Prostate gland (tissue), 2 donors: Measurements from ENCODE around the gene FOXP1. TPM values are rescaled to one million over a fixed set of nuclear protein-coding genes. Genes with fewer than 3 reads are reported as not detected.

Experiments
- DNase-seq: peaks from one replicate; pipeline ENCODE4 v3.0.0-alpha.2; 2019; ENCODE audit warnings: low spot score
- H3K27ac ChIP-seq, 2 donors: fragments of 200-600 bp; sonication (generic); 2 replicates each; pipeline ENCODE4 v1.5.1; 2017 to 2019
- H3K27me3 ChIP-seq: fragments of 200-600 bp; sonication (generic); replicated peaks from 2 replicates; pipeline ENCODE4 v1.5.1; 2019; ENCODE audit not compliant: insufficient read depth
- H3K36me3 ChIP-seq, 2 donors: fragments of 200-600 bp; sonication (generic); 1 replicate in 1 of 2; 2 replicates in 1 of 2; pipeline versions ENCODE4 v1.5.1 to v1.8.1; 2017 to 2019
- H3K4me1 ChIP-seq: fragments of 200-600 bp; sonication (generic); replicated peaks from 2 replicates; pipeline ENCODE4 v1.5.1; 2019
- H3K4me3 ChIP-seq, 2 donors: fragments of 200-600 bp; sonication (generic); 2 replicates each; pipeline ENCODE4 v1.5.1; 2017 to 2019
- H3K9me3 ChIP-seq: fragments of 200-600 bp; sonication (generic); 2 replicates; pipeline ENCODE4 v1.5.1; 2017
- POLR2A ChIP-seq: fragments of 450-650 bp; IDR thresholded peaks from one replicate; pipeline ENCODE4 v1.6.1; 2016; ENCODE audit warnings: antibody characterized with exemption, mild to moderate bottlenecking
- POLR2AphosphoS5 ChIP-seq: sonication (generic); formaldehyde crosslinking; IDR thresholded peaks from one replicate; pipeline ENCODE4 v1.6.1; 2017; ENCODE audit warnings: antibody characterized with exemption
- WGBS: methylation state at CpG from one replicate; pipeline ENCODE4 v1.1.5; 2018; 5-methylcytosine and 5-hydroxymethylcytosine counted together
- intact Hi-C: fragments of 100-400 bp; cut with DNase I; formaldehyde crosslinking; loops from one replicate; pipeline ENCODE4 v1.14.2; 2022
- total RNA-seq, 2 donors: library from RNA; depleted of rRNA; stranded (reverse); fragments of >200 nt; gene quantifications; one replicate each; pipeline ENCODE4 v1.1.0, GENCODE V29; 2016
- TF ChIP-seq, protein P1 (sequence below), 4 experiments: fragments of 200-600 bp in 2 of 4; fragments of 450-650 bp in 2 of 4; sonication (generic) in 2 of 4; IDR thresholded peaks; 1 replicate in 3 of 4; 2 replicates in 1 of 4; pipeline ENCODE4 v1.5.1; 2016 to 2019; ENCODE audit warnings: antibody characterized with exemption in 4 of 4, mild to moderate bottlenecking in 2 of 4, moderate library complexity in 2 of 4

FOXP1 gene
- total RNA-seq, 2 donors from 2014 or later: 133 to 156 TPM

DNA sequence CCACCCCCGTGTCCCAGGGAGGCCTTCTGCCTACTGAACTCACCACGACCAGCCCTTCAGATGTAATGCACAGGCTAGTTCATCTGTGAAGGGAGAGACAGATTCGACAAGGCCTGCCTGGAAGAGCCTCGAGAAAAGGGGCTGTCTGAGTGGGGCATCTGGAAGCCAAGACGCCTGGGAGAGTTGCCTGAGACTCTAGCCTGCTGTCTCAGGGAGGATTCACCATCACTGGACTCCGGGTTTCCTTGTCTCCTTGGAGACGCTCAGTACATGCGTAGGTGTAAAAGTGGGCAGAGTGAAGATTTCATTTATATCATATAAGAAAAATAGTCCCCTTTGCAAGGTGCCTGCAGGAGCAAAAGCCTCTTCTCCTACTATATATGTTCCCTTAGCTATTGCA lies 468.9 kb downstream of the FOXP1 start:
- H3K9me3 ChIP-seq: no peaks in the 10 kb centered on the region
- H3K27me3 ChIP-seq: no peaks in the 10 kb centered on the region
- intact Hi-C loops: no loop called here
- H3K4me3 ChIP-seq: no peak overlapping the region
- TF ChIP-seq POLR2AphosphoS5: no peak
- TF ChIP-seq, protein P1, sequence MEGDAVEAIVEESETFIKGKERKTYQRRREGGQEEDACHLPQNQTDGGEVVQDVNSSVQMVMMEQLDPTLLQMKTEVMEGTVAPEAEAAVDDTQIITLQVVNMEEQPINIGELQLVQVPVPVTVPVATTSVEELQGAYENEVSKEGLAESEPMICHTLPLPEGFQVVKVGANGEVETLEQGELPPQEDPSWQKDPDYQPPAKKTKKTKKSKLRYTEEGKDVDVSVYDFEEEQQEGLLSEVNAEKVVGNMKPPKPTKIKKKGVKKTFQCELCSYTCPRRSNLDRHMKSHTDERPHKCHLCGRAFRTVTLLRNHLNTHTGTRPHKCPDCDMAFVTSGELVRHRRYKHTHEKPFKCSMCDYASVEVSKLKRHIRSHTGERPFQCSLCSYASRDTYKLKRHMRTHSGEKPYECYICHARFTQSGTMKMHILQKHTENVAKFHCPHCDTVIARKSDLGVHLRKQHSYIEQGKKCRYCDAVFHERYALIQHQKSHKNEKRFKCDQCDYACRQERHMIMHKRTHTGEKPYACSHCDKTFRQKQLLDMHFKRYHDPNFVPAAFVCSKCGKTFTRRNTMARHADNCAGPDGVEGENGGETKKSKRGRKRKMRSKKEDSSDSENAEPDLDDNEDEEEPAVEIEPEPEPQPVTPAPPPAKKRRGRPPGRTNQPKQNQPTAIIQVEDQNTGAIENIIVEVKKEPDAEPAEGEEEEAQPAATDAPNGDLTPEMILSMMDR (IDR thresholded peaks at IDR 0.05): no peak
- no peak for TF ChIP-seq POLR2A
- no peak for DNase-seq
- 85% methylated on average over 8 of the region's 8 CpGs for WGBS
- no peaks in the 10 kb centered on the region for H3K4me1 ChIP-seq
- H3K36me3 ChIP-seq: no peaks in the 10 kb centered on the region
- no peak overlapping the region for H3K27ac ChIP-seq

DNA sequence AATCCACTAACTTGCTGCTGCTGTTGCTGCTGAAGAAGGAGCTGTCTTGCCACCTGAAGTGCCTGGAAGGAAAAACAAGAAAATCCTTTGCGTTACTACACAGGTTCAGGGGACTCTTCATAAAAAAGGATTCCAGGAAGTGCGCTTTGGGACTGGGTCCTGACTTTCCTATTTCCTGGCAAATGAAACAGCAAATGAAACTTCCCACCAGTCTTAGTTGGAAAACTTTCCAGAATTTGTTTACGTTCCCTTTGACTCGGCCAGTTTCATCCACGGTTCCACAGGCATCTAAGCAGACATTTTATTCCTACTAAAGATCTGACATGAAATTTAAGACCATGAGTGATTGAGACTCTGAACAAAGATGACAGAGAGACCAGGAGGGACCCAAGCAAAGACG lies 471.0 kb downstream of the FOXP1 start:
- no peak for DNase-seq
- no peak overlapping the region for H3K4me3 ChIP-seq
- no peaks in the 10 kb centered on the region for H3K9me3 ChIP-seq
- H3K36me3 ChIP-seq: no peaks in the 10 kb centered on the region
- H3K4me1 ChIP-seq: peaks cover 3% of the 10 kb centered on the region
- H3K27ac ChIP-seq: peak overlapping the region; percentile 9 to 17
- TF ChIP-seq POLR2AphosphoS5 (peak; percentile 15), POLR2A (no peak)
- intact Hi-C loops: no loop called here
- no peaks in the 10 kb centered on the region for H3K27me3 ChIP-seq
- WGBS: 38% methylated on average over 6 of the region's 6 CpGs

DNA sequence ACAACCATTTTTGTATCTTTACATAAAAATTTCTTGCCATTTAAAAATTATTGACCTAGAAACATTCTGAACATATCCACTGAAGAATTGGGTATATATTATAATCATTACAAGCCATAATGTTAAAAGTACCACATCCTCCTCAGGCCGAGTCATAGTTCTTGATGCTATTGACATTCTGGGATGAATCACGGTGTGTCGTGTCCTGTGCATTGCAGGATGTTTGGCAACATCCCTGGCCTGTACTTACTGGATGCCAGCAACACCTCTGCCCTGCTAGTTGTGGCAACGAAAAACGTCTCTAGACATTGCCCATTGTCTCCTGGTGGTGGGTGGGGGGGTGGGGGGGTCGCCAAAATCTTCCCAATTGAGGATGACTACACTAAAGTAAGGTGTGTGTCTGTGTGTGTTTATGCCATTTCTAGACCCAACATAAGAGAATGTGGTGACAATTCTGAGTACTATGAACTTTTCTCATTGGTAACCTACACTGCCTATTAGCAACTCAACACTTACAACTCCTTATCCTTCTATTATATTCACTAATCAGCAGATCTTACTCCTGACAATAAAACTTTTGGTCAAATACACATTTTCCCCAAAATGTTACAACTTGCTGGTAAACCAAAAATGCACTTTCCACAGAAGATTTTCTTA lies 471.6 kb downstream of the FOXP1 start:
- H3K9me3 ChIP-seq: no peaks in the 10 kb centered on the region
- intact Hi-C loops: no loop called here
- TF ChIP-seq, protein P1 (IDR thresholded peaks at IDR 0.05): no peak
- TF ChIP-seq POLR2AphosphoS5 (no peak), POLR2A (no peak)
- no peak for DNase-seq
- H3K36me3 ChIP-seq: no peaks in the 10 kb centered on the region
- H3K27ac ChIP-seq: no peak overlapping the region
- H3K4me3 ChIP-seq: no peak overlapping the region
- no peaks in the 10 kb centered on the region for H3K27me3 ChIP-seq
- 58% methylated on average over 6 of the region's 6 CpGs for WGBS
- H3K4me1 ChIP-seq: peaks cover 4% of the 10 kb centered on the region

DNA sequence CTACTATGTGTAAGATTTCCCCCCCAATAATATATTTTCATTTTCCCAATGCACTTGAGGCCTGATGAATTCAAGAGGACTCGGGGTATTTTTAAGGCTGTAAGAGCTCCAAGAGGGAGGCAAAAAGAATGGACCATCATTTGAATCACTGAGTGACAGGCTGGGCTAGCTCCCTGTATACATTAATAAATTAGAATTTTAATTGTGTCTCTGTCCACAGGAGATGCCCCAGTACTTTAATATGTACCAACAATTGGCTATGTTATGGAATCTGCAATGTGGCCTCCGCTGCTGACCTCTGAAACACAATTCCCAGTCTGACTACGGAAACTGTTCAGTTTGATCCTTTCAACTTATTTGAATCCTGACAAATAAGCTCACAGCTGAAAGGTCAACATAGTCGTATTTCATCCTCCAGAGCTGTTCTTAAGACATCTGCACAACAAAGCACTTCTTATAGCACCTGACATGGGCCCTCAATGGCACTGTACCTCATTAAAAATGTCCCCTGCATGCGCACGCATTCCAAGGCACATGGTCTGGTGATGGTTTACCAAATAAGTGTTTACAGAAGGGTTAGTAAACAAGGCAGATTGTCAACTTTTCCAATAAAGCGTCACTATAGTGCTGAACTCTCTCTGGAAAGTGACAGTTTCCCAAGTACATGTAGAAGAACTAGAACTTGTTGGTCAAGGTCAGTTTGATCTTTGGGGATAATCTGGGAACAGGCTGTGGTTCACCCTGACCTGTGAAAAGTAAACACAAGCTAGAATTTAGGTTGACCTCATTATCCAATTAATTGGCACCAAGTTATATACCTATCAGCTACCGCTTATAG lies 472.9 kb downstream of the FOXP1 start:
- WGBS: 86% methylated on average over 8 of the region's 8 CpGs

DNA sequence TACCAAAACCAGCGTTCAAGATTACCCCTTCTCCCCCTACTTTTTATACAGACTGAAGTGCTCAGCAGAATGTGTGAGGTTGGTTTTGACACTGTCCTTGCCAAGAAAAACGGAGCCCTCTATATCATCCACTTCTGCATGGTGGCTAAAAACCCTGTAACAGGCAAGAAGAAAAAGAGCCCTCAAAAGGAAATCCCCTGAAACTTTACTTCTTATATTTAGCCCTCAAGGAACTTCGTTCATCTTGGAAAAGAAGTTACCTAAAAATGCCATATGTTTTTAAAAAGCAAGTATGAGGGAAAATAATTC lies 473.6 kb downstream of the FOXP1 start:
- H3K27ac ChIP-seq: no peak overlapping the region
- H3K4me1 ChIP-seq: peaks cover 4% of the 10 kb centered on the region
- H3K4me3 ChIP-seq: no peak overlapping the region
- DNase-seq: no peak
- WGBS: 62% methylated on average over 3 of the region's 3 CpGs
- H3K36me3 ChIP-seq: no peaks in the 10 kb centered on the region
- no peaks in the 10 kb centered on the region for H3K27me3 ChIP-seq
- no peak for TF ChIP-seq POLR2AphosphoS5
- TF ChIP-seq POLR2A: no peak
- TF ChIP-seq, protein P1 (IDR thresholded peaks at IDR 0.05): no peak
- no peaks in the 10 kb centered on the region for H3K9me3 ChIP-seq
- intact Hi-C loops: no loop called here

More for the DNA sequence above, 472.9 kb downstream of the FOXP1 start:
- no peaks in the 10 kb centered on the region for H3K27me3 ChIP-seq
- no peak for DNase-seq
- no peak overlapping the region for H3K27ac ChIP-seq
- TF ChIP-seq POLR2A (no peak), POLR2AphosphoS5 (no peak)
- TF ChIP-seq, protein P1 (IDR thresholded peaks at IDR 0.05): no peak
- no peaks in the 10 kb centered on the region for H3K36me3 ChIP-seq
- H3K4me3 ChIP-seq: no peak overlapping the region
- H3K4me1 ChIP-seq: peaks cover 4% of the 10 kb centered on the region
- intact Hi-C loops: no loop called here
- no peaks in the 10 kb centered on the region for H3K9me3 ChIP-seq
